Activated CD8-positive, alpha-beta memory T cell treated with anti-CD3 and anti-CD28 coated beads for 24 hours (primary cell): ENCODE measurements around the gene TMPRSS4.

Experiments used
- DNase-seq: peaks from one replicate; pipeline ENCODE4 v3.0.0-alpha.2; 2020

The TMPRSS4 gene

DNA sequence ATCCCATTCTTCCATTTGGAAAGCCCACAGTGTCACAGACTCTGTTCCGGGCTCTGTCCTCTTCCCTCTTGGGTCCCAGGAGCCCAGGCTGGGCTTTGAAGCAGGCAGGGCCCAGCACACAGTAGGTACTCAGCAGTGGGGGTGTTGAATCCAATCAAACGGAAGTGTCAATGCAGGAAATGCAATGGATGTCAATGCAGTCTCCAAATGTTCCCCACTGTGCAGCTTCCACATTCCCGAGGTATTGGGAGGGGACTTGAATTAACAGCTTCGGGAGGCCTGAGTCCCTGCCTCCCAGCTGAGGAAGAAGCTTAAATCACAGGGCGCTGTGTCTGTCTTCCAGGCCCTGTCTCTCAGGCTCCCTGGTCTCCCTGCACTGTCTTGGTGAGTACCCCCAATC lies 31.6 kb downstream of the TMPRSS4 start:
- no peak for DNase-seq

GRCh38 chr11:118109231-118109630 lies 32.4 kb downstream of the TMPRSS4 start:
- DNase-seq, result no peak

DNA sequence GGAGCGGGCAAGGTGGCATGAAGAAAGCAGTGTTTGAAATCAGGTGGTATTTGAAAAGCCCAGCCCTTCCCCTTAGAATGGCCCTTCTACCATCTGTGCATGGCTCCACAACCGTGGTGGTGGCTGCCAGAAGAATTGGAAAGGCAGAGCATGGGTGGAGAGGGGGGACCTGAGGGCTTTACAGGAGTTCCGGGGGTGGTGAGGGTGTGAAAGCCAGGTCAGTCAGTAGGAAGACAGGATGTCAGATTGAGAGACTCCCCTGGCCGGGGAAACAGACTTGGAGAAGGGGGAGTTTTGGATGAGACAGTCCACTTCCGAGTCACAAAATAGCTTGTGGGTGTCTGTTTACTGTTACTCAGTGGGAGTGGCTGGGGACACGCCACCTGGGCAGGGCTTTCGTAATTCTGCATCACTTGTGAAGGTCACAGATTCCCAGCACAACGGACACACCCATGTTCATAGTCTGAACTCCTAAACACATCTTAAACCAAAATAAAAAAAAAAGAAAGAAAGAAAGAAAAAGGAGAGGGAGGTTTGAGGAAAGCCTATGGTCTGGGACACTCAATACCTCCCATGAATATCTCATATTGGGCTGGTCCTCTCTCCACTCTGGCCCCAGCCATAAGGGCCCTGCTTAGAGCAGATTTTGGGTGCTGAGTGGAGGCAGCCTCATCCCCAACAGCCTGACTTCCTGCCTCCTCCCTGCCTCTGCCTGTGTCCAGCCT lies 34.3 kb downstream of the TMPRSS4 start:
- DNase-seq, result no peak

GRCh38 chr11:118111744-118112035 lies 34.8 kb downstream of the TMPRSS4 start:
- no peak for DNase-seq

- DNase-seq, result no peak
Measured at GRCh38 chr11:118112711-118113430, 36.0 kb downstream of the TMPRSS4 start.

DNA sequence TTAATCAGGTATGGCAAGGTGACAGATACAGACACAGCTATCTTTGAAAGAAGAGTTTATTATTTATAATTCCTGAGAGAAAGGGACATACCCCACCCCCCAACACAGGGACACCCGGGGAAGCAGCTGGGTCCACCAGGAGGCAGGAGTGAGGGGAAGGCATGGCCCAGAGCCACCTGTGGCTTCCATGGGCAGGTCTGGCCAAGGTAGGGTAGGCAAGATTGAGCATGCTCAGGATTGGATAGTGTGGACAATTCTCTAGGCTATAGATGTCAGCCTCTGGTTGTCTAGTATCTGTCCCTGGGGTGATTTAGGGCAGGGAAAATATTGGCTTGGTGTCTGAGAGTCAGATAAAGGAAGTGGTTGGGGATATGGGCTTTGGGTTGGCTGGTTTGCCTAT lies 37.4 kb downstream of the TMPRSS4 start:
- no peak for DNase-seq

GRCh38 chr11:118115048-118115447 lies 38.2 kb downstream of the TMPRSS4 start:
- DNase-seq, result no peak

DNA sequence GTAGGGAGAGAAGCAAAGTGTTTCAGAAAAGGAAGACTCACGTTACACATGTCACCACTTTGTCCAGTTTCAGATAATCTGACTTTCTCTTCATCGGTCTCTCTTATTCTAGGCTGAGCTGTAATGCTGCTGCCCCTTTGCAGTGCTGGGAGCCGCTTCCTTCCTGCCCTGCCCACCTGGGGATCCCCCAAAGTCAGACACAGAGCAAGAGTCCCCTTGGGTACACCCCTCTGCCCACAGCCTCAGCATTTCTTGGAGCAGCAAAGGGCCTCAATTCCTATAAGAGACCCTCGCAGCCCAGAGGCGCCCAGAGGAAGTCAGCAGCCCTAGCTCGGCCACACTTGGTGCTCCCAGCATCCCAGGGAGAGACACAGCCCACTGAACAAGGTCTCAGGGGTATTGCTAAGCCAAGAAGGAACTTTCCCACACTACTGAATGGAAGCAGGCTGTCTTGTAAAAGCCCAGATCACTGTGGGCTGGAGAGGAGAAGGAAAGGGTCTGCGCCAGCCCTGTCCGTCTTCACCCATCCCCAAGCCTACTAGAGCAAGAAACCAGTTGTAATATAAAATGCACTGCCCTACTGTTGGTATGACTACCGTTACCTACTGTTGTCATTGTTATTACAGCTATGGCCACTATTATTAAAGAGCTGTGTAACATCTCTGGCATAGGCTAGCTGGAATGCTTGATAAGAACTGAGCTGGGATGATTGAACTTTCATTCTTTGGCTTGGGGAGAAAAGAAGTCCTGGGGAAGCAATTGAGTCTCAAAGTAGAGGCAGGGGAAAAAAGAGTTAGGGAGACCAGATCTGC lies 41.1 kb downstream of the TMPRSS4 start:
- peak; percentile 66 for DNase-seq

- no peak for DNase-seq
Measured at GRCh38 chr11:118120793-118121192, 43.9 kb downstream of the TMPRSS4 start.

DNA sequence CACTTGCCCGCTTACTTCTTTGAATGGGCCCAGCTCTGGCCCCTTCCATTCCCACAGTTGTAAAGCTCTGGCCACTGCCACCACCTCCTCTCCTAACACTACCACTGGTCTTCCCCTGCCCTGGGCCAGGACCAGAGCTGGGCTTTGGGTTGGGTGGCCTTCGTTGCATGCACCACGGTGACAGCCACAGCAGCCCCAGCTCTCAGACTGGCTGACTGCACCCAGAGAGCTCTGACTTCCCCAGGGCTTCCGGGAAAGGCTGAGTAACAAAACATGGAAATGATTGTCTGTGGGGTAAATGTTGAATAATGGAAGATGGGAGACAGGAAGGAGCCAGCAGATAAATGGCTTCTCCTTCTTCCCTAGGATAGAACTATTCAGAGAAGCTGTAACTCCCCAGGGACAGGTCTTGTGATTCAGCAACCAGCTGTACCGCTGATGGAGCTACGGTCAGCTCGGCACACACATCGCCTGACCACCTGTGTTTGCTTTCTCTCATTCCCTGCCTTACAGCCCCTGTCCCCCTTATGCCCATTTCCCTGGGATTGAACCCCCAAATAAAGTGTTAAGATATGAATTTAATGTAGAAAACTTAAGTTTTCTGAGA lies 48.2 kb downstream of the TMPRSS4 start:
- no peak for DNase-seq

DNA sequence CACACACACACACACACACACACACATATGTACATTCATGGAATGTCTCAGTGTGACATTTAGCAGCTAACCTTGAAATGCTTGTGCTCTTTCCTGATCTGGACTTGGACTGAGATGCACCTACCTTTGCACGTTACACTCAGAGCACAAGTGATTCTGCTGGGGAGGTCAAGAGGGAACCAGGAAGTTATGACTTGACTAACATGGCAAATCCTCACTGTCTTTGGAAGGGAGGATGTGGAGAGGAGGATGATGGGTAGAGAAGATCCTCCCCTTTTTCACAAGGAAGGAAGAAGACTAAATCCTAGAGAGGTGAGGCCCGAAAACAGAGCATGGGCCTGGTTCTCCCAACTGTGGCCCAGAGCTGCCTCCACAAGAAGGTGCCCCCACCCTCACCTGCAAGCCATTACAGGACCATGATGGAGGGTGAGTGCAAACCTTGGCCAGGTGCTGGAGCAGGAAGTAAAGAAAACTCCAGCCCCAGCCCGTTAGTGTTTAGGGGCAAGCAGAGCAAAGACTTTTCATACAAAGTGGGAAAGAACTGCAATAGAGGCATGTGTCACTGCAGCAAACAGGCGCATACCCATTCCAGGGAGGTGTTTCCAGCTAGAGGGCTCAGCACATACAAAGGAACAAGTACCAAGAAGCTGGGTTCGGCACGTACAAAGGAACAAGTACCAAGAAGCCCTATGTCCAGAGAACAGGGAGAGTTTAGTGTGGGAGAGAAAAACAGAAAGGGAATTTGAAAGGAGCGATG lies 49.4 kb downstream of the TMPRSS4 start:
- DNase-seq, result no peak

GRCh38 chr11:118128310-118128709 lies 51.4 kb downstream of the TMPRSS4 start:
- no peak for DNase-seq

DNA sequence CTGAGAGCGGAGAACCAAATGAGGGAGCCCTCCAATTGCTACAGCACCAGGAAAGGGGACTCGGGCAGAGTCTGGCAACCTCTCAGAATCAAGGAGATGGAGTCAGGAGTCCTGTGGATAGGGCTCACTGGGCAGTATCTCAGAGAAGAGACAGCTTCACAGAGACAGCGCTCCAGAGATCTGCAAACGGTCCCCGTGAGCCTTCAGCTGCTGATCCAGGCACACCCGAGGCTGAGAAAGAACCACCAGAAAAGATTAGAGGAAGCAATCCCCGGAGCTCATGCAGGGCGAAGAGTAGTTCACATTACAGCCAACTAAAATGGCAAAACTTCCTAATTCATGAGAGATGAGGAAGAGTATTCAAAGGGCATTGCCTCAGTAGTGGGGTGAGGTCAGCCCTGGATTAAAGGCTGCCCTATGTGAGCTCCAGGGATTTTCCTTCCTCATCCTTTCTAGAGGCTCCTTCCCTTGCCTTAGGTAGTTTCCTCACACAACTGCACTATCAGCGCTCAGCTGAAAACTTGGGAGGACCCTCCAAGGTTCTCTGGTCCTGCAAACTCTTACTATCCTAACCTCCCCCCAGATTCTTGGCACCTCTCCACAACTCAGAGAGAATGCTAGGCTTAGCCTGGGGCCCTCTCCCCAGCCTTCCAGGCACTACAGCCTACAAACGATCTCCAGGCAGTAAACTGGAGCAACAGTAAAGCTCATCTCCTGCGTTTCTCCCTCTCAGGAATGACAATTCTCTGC lies 52.0 kb downstream of the TMPRSS4 start:
- no peak for DNase-seq

GRCh38 chr11:118129471-118130172 lies 52.7 kb downstream of the TMPRSS4 start:
- no peak for DNase-seq

DNA sequence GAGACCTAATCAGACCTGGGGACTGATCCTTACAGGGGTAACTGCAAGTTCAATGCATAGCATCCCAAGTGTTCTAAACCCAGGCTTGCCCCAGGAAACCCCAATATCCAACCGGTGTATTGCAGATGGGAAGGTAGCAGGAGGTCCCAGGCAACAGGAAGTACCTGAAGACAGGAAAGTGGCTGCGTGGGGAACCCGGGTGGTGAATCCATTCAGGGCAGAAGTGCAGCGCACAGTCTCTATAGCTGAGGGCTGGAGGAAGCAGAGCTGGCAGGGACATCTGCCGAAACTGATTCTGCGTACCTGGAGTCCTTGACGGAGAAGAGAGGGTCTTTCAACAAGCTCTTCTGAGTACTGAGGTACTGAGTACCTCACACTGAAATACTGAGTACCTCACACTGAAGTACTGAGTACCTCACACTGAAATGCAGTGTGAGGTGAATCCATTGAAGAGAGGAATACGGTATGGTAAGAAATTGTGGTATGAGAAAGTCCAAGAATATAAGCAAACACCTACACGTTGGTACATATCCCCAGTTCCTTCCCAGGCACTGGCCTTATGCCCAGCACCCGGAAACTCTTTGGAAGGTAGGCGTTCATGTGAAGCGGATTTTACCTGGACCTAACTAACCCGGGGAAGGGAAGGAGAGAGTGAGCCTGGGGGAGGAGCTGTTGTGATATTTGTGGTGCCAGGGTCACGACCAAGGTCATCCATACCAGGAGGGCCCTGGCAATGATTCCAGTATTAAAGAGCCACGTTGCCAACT lies 55.7 kb downstream of the TMPRSS4 start:
- DNase-seq, result no peak

DNA sequence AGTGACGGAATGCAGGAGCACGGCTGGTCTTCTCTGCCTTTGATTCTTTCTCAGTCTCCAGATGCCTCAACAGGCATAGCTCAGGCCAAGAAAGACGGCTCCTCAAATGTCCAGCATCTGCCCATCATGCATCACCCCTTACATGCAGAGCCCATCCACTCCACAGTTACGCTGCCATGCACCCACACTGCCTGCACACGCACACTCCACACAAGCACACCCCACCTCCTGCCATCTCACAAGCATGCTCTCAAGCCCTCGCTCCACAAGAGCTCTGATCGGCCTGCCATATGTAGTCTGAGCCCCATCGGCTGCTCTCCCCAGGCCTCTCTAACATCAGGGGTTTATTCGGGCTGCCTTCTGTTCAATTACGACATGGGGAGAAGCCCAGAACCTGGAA lies 56.9 kb downstream of the TMPRSS4 start:
- no peak for DNase-seq

GRCh38 chr11:118135051-118135795 lies 58.3 kb downstream of the TMPRSS4 start:
- DNase-seq, result no peak

GRCh38 chr11:118135796-118136165 lies 58.9 kb downstream of the TMPRSS4 start:
- no peak for DNase-seq

GRCh38 chr11:118136341-118136740 lies 59.5 kb downstream of the TMPRSS4 start:
- DNase-seq, result no peak

DNA sequence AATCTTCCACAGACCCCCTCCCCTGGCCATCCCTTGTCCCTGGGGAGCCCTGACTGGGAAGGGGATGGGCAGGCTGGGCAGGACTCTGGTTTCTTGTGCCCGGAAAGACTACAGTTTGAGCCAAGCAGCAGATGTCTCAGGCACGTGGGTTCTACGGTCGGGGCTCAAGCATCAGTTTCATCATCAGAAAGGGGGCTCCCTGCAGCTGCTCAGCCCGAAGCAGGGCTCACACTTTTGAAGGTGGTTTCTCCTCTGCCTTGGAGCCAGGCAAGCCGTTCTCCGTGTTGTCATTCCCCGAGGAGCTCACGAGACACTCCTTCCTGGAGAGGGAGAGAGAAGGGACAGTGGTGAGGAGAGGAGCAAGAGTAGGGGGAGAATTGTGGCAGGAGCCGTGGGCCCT lies 59.9 kb downstream of the TMPRSS4 start:
- no peak for DNase-seq
